HEK293 (cell line): ENCODE results near the gene ESRRG.

Source experiments
- CTCF ChIP-seq: fragments of 450-650 bp; formaldehyde crosslinking; IDR thresholded peaks from 2 replicates; pipeline ENCODE4 v1.5.1; 2016; ENCODE audit warnings: missing biosample characterization, missing genetic modification characterization
- KLF16 ChIP-seq: fragments of 450-650 bp; formaldehyde crosslinking; IDR thresholded peaks from 2 replicates; pipeline ENCODE4 v1.5.1; 2017; ENCODE audit warnings: missing biosample characterization, missing genetic modification characterization
- ZNF274 ChIP-seq, 2 experiments: fragments of 200-500 bp in 1 of 2; fragments of 450-650 bp in 1 of 2; sonication (Bioruptor generic) in 1 of 2; formaldehyde crosslinking in 1 of 2; IDR thresholded peaks; 2 replicates each; pipeline versions ENCODE4 v1.5.1 to v1.6.1; 2014 to 2016; ENCODE audit warnings: borderline replicate concordance in 1 of 2, inconsistent platforms in 1 of 2, low read length in 1 of 2, missing biosample characterization in 1 of 2, missing genetic modification characterization in 1 of 2
- ZNF585B ChIP-seq: fragments of 450-650 bp; formaldehyde crosslinking; IDR thresholded peaks from 2 replicates; pipeline ENCODE4 v1.5.1; 2016; ENCODE audit warnings: missing biosample characterization, missing genetic modification characterization
- TF ChIP-seq, protein P1 (sequence below): fragments of 450-650 bp; formaldehyde crosslinking; IDR thresholded peaks from 2 replicates; pipeline ENCODE4 v1.5.1; 2016; ENCODE audit warnings: missing biosample characterization, missing genetic modification characterization, borderline replicate concordance
- TF ChIP-seq, protein P2 (sequence below): fragments of 450-650 bp; formaldehyde crosslinking; IDR thresholded peaks from 2 replicates; pipeline ENCODE4 v1.5.1; 2016; ENCODE audit warnings: missing biosample characterization, missing genetic modification characterization

DNA sequence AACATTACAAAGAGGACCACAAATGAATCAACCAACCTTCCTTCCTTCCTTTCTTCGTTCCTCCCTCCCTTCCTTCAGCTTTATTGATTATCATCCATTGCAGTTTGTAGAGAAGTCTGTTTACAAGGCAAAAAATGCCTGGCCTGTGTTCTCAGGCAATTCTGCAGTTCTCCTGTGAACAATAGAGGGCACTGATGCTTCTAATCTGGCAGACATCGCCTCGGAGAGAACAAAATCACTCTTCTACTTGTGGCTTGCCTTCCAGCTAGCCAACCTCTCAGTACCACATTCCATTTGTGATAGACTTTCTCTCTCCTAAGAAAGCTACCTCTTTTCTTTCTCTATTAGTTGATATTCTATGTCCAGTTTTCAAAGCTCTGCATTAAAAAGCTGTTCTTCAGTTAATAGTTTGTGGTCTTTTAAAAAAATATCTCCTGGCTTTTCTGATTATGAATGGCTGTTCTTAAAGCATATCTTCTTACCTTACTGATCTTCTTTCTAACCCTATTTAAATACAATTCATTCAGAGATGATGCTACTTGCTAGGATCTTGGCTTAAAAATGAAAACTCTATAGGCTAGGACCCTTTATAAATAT, 26.9 kb upstream of the ESRRG start:
- TF ChIP-seq CTCF (tag by site-specific recombination) = no peak
- TF ChIP-seq ZNF274 (IDR thresholded peaks at IDR 0.05; ENCODE audit: low read length) = no peak
- TF ChIP-seq ZNF274 (tag by site-specific recombination; IDR thresholded peaks at IDR 0.05; ENCODE audit: borderline replicate concordance) = no peak
- TF ChIP-seq, protein P1, sequence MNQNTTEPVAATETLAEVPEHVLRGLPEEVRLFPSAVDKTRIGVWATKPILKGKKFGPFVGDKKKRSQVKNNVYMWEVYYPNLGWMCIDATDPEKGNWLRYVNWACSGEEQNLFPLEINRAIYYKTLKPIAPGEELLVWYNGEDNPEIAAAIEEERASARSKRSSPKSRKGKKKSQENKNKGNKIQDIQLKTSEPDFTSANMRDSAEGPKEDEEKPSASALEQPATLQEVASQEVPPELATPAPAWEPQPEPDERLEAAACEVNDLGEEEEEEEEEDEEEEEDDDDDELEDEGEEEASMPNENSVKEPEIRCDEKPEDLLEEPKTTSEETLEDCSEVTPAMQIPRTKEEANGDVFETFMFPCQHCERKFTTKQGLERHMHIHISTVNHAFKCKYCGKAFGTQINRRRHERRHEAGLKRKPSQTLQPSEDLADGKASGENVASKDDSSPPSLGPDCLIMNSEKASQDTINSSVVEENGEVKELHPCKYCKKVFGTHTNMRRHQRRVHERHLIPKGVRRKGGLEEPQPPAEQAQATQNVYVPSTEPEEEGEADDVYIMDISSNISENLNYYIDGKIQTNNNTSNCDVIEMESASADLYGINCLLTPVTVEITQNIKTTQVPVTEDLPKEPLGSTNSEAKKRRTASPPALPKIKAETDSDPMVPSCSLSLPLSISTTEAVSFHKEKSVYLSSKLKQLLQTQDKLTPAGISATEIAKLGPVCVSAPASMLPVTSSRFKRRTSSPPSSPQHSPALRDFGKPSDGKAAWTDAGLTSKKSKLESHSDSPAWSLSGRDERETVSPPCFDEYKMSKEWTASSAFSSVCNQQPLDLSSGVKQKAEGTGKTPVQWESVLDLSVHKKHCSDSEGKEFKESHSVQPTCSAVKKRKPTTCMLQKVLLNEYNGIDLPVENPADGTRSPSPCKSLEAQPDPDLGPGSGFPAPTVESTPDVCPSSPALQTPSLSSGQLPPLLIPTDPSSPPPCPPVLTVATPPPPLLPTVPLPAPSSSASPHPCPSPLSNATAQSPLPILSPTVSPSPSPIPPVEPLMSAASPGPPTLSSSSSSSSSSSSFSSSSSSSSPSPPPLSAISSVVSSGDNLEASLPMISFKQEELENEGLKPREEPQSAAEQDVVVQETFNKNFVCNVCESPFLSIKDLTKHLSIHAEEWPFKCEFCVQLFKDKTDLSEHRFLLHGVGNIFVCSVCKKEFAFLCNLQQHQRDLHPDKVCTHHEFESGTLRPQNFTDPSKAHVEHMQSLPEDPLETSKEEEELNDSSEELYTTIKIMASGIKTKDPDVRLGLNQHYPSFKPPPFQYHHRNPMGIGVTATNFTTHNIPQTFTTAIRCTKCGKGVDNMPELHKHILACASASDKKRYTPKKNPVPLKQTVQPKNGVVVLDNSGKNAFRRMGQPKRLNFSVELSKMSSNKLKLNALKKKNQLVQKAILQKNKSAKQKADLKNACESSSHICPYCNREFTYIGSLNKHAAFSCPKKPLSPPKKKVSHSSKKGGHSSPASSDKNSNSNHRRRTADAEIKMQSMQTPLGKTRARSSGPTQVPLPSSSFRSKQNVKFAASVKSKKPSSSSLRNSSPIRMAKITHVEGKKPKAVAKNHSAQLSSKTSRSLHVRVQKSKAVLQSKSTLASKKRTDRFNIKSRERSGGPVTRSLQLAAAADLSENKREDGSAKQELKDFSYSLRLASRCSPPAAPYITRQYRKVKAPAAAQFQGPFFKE (tag by site-specific recombination) = no peak
- TF ChIP-seq, protein P2, sequence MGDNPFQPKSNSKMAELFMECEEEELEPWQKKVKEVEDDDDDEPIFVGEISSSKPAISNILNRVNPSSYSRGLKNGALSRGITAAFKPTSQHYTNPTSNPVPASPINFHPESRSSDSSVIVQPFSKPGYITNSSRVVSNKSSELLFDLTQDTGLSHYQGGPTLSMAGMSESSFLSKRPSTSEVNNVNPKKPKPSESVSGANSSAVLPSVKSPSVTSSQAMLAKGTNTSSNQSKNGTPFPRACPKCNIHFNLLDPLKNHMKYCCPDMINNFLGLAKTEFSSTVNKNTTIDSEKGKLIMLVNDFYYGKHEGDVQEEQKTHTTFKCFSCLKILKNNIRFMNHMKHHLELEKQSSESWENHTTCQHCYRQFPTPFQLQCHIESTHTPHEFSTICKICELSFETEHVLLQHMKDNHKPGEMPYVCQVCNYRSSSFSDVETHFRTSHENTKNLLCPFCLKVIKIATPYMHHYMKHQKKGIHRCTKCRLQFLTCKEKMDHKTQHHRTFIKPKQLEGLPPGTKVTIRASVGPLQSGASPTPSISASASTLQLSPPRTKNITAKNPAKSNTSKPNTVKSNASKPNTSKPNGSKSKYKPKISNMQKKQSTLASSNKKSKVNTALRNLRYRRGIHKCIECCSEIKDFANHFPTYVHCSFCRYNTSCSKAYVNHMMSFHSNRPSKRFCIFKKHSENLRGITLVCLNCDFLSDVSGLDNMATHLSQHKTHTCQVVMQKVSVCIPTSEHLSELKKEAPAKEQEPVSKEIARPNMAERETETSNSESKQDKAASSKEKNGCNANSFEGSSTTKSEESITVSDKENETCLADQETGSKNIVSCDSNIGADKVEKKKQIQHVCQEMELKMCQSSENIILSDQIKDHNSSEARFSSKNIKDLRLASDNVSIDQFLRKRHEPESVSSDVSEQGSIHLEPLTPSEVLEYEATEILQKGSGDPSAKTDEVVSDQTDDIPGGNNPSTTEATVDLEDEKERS = no peak
- TF ChIP-seq KLF16 (tag by site-specific recombination) = no peak
- TF ChIP-seq ZNF585B (tag by site-specific recombination) = no peak
